GM21447 (cell line): ENCODE data around the gene NDUFS7.
A peak's percentile ranks its signal among the peaks of the same experiment; 100 is the strongest.
"Not testable (repeated sequence)": the region's sequence is repeated elsewhere in the genome, so short reads cannot be mapped to it uniquely, and the experiment has no call there.

Source experiments
- ATAC-seq: cut with Tn5 transposase; IDR thresholded peaks from one replicate; pipeline ENCODE4 v1.9.1; 2021; ENCODE audit not compliant: unreplicated experiment

The NDUFS7 gene

GRCh38 chr19:1431759-1432506, 48.2 kb downstream of the NDUFS7 start:
- ATAC-seq = no peak

- no peak for ATAC-seq
These were observed 48.8 kb downstream of the NDUFS7 start for GRCh38 chr19:1432507-1432887.

- no peak for ATAC-seq
These were observed 49.7 kb downstream of the NDUFS7 start for GRCh38 chr19:1433119-1434039.

- ATAC-seq = no peak
These were observed 50.3 kb downstream of the NDUFS7 start for GRCh38 chr19:1434040-1434366.

GRCh38 chr19:1434577-1435060, 50.9 kb downstream of the NDUFS7 start:
- ATAC-seq = no peak

- ATAC-seq = no peak
These were observed 51.8 kb downstream of the NDUFS7 start for GRCh38 chr19:1435378-1435989.

- ATAC-seq = no peak
These were observed 53.9 kb downstream of the NDUFS7 start for GRCh38 chr19:1437609-1438008.

- ATAC-seq = peak; percentile 78
These were observed 54.6 kb downstream of the NDUFS7 start, which contains the start of gene RPS15 for GRCh38 chr19:1438035-1438932. TSS of gene RPS15 (plus strand) at chr19:1438396. CDS start at chr19:1438426, 30 bp downstream.

- ATAC-seq = no peak
These were observed 55.2 kb downstream of the NDUFS7 start for GRCh38 chr19:1438933-1439354.

- not testable (repeated sequence) for ATAC-seq
These were observed 56.1 kb downstream of the NDUFS7 start for GRCh38 chr19:1439525-1440417.

GRCh38 chr19:1440418-1440801, 56.7 kb downstream of the NDUFS7 start:
- ATAC-seq = no peak

- ATAC-seq = no peak
These were observed 57.3 kb downstream of the NDUFS7 start for GRCh38 chr19:1441022-1441426.

GRCh38 chr19:1441677-1442438, 58.2 kb downstream of the NDUFS7 start:
- ATAC-seq = no peak
